Activated CD4-positive, alpha-beta T cell treated with anti-CD3 and anti-CD28 coated beads for 36 hours (primary cell): Measurements from ENCODE around the gene CHRNA9. TPM values are rescaled to one million over a fixed set of nuclear protein-coding genes. Genes with fewer than 3 reads are reported as not detected.

Experiments used
- ATAC-seq: fragments of 200-7000 bp; cut with Tn5 transposase; one replicate; pipeline ENCODE4 v1.10.0; 2021; ENCODE audit warnings: mild to moderate bottlenecking, moderate library complexity
- CTCF ChIA-PET: fragments of 350-600 bp; sonication (Branson Sonifier 250); formaldehyde crosslinking; loops from one replicate; lab custom pipeline; 2021; ENCODE audit warnings: antibody characterized with exemption; lab: Charles Lee
- POLR2A ChIA-PET: fragments of 350-600 bp; sonication (Branson Sonifier 250); formaldehyde crosslinking; loops from one replicate; lab custom pipeline; 2021; ENCODE audit warnings: antibody characterized with exemption, inconsistent platforms; lab: Charles Lee
- DNase-seq: peaks from one replicate; pipeline ENCODE4 v3.0.0-alpha.2; 2020
- H3K27ac Mint-ChIP-seq: one replicate; pipeline ENCODE4 v1.8.0; 2021; ENCODE audit warnings: mixed read lengths
- H3K27me3 Mint-ChIP-seq: one replicate; pipeline ENCODE4 v1.8.0; 2021; ENCODE audit warnings: mixed read lengths
- H3K36me3 Mint-ChIP-seq: one replicate; pipeline ENCODE4 v1.8.0; 2021; ENCODE audit warnings: low read depth, mixed read lengths
- H3K4me1 Mint-ChIP-seq: one replicate; pipeline ENCODE4 v1.8.0; 2021; ENCODE audit warnings: mixed read lengths
- H3K4me3 Mint-ChIP-seq: one replicate; pipeline ENCODE4 v1.8.0; 2021; ENCODE audit warnings: mild to moderate bottlenecking, moderate library complexity, mixed read lengths
- H3K9me3 Mint-ChIP-seq: one replicate; pipeline ENCODE4 v1.8.0; 2021; ENCODE audit warnings: low read depth, mixed read lengths
- intact Hi-C, 2 experiments: fragments of 100-400 bp; cut with DNase I in 1 of 2; cut with micrococcal nuclease in 1 of 2; formaldehyde crosslinking; loops; one replicate each; pipeline versions ENCODE4 v1.14.2 to v1.15.1; 2022 to 2024; cut with DNase I, micrococcal nuclease
- total RNA-seq, 2 experiments: library from RNA; stranded (reverse); gene quantifications; one replicate each; pipeline ENCODE4 v1.2.3, GENCODE V29; 2021

Gene CHRNA9
- total RNA-seq, 2 experiments from 2014 or later = not detected

- Mint-ChIP-seq H3K4me3 (no peak overlapping the region), H3K4me1 (peaks cover 44% of the 10 kb centered on the region), H3K36me3 (no peaks in the 10 kb centered on the region), H3K9me3 (no peaks in the 10 kb centered on the region), H3K27me3 (no peaks in the 10 kb centered on the region), H3K27ac (peak overlapping the region; percentile 3)
- CTCF ChIA-PET = interaction anchor here (0.7 to 1.6 kb wide), 11 partner anchors 12 to 344 kb away, joined by 3 to 7 read pairs (median 4); partner anchors contain the start of gene PDS5A
- no peak for DNase-seq
- no peak for ATAC-seq
- POLR2A ChIA-PET = interaction anchor here (0.5 to 1.1 kb wide), 3 partner anchors 122 to 454 kb away, joined by 3 read pairs; no protein-coding TSS in a partner anchor
- intact Hi-C loops = no loop called here
These were observed 13.4 kb upstream of the CHRNA9 start for GRCh38 chr4:40321574-40322275.

GRCh38 chr4:40322811-40323210, 12.3 kb upstream of the CHRNA9 start:
- Mint-ChIP-seq H3K4me3 (no peak overlapping the region), H3K36me3 (no peaks in the 10 kb centered on the region), H3K27me3 (no peaks in the 10 kb centered on the region), H3K27ac (no peak overlapping the region), H3K4me1 (peaks cover 34% of the 10 kb centered on the region), H3K9me3 (no peaks in the 10 kb centered on the region)
- intact Hi-C loops = no loop called here
- ChIA-PET POLR2A (interaction anchor here (1.1 kb wide), 1 partner anchor 123 kb away, joined by 3 read pairs; no protein-coding TSS in a partner anchor), CTCF (interaction anchor here (0.6 to 1.6 kb wide), 6 partner anchors 13 to 518 kb away, joined by 3 to 6 read pairs (median 4); no protein-coding TSS in a partner anchor)
- DNase-seq (no peak), ATAC-seq (no peak)

- DNase-seq (no peak), ATAC-seq (no peak)
- intact Hi-C loops = loop anchor here (2.0 kb wide), 2 partner anchors 267 to 345 kb away; partner anchors contain the start of gene N4BP2 (in 1 of the 2)
- POLR2A ChIA-PET = no interaction called here
- no peaks in the 10 kb centered on the region for H3K36me3 Mint-ChIP-seq
- CTCF ChIA-PET = interaction anchor here (0.8 to 1.6 kb wide), 5 partner anchors 21 to 129 kb away, joined by 3 to 4 read pairs (median 3); no protein-coding TSS in a partner anchor
- H3K27ac Mint-ChIP-seq = no peak overlapping the region
- peaks cover 1% of the 10 kb centered on the region for H3K27me3 Mint-ChIP-seq
- H3K9me3 Mint-ChIP-seq = no peaks in the 10 kb centered on the region
- H3K4me1 Mint-ChIP-seq = peaks cover 30% of the 10 kb centered on the region
- H3K4me3 Mint-ChIP-seq = no peak overlapping the region
These were observed 11.3 kb upstream of the CHRNA9 start for GRCh38 chr4:40323866-40324265.

- Mint-ChIP-seq H3K9me3 (no peaks in the 10 kb centered on the region), H3K4me1 (peaks cover 27% of the 10 kb centered on the region), H3K36me3 (no peaks in the 10 kb centered on the region), H3K27ac (no peak overlapping the region), H3K4me3 (no peak overlapping the region), H3K27me3 (peaks cover 2% of the 10 kb centered on the region)
- ChIA-PET CTCF (interaction anchor here (0.5 to 4.9 kb wide), 56 partner anchors 9 to 857 kb away, joined by 3 to 42 read pairs (median 4); partner anchors contain the start of genes CHRNA9, N4BP2 and RHOH), POLR2A (interaction anchor here (0.7 to 2.0 kb wide), 4 partner anchors 8 to 273 kb away, joined by 3 to 8 read pairs (median 6); no protein-coding TSS in a partner anchor)
- DNase-seq (peak; percentile 78), ATAC-seq (peak; percentile 98)
- intact Hi-C loops = loop anchor here (1.0 to 2.0 kb wide), 5 partner anchors 16 to 347 kb away; partner anchors contain the start of gene N4BP2 (in 2 of the 2)
These were observed 9.6 kb upstream of the CHRNA9 start for GRCh38 chr4:40325406-40326019.

GRCh38 chr4:40327340-40327739, 7.8 kb upstream of the CHRNA9 start:
- H3K4me1 Mint-ChIP-seq = peaks cover 14% of the 10 kb centered on the region
- ChIA-PET CTCF (interaction anchor here (0.5 to 4.9 kb wide), 6 partner anchors 8 to 683 kb away, joined by 3 to 37 read pairs (median 3); no protein-coding TSS in a partner anchor), POLR2A (no interaction called here)
- no peak overlapping the region for H3K27ac Mint-ChIP-seq
- intact Hi-C loops = no loop called here
- no peaks in the 10 kb centered on the region for H3K9me3 Mint-ChIP-seq
- no peak overlapping the region for H3K4me3 Mint-ChIP-seq
- H3K27me3 Mint-ChIP-seq = peaks cover 2% of the 10 kb centered on the region
- H3K36me3 Mint-ChIP-seq = no peaks in the 10 kb centered on the region
- ATAC-seq = no peak
- DNase-seq = no peak

- Mint-ChIP-seq H3K27ac (no peak overlapping the region), H3K4me3 (no peak overlapping the region), H3K36me3 (no peaks in the 10 kb centered on the region), H3K27me3 (peaks cover 2% of the 10 kb centered on the region), H3K9me3 (no peaks in the 10 kb centered on the region), H3K4me1 (peaks cover 13% of the 10 kb centered on the region)
- no peak for ATAC-seq
- ChIA-PET POLR2A (interaction anchor here (0.6 kb wide), 1 partner anchor 533 kb away, joined by 3 read pairs; no protein-coding TSS in a partner anchor), CTCF (interaction anchor here (1.0 to 4.9 kb wide), 6 partner anchors 10 to 513 kb away, joined by 3 to 37 read pairs (median 4); no protein-coding TSS in a partner anchor)
- intact Hi-C loops = no loop called here
- DNase-seq = no peak
These were observed 6.8 kb upstream of the CHRNA9 start for GRCh38 chr4:40328383-40328782.

GRCh38 chr4:40329805-40330204, 5.3 kb upstream of the CHRNA9 start:
- Mint-ChIP-seq H3K36me3 (no peaks in the 10 kb centered on the region), H3K27me3 (peaks cover 2% of the 10 kb centered on the region), H3K4me1 (peaks cover 7% of the 10 kb centered on the region), H3K9me3 (no peaks in the 10 kb centered on the region), H3K27ac (no peak overlapping the region), H3K4me3 (no peak overlapping the region)
- CTCF ChIA-PET = interaction anchor here (1.4 kb wide), 1 partner anchor 149 kb away, joined by 3 read pairs; no protein-coding TSS in a partner anchor
- DNase-seq = no peak
- POLR2A ChIA-PET = no interaction called here
- intact Hi-C loops = no loop called here
- no peak for ATAC-seq

GRCh38 chr4:40330536-40330935, 4.6 kb upstream of the CHRNA9 start:
- no peak overlapping the region for H3K27ac Mint-ChIP-seq
- ATAC-seq = no peak
- ChIA-PET POLR2A (no interaction called here), CTCF (no interaction called here)
- peaks cover 1% of the 10 kb centered on the region for H3K4me1 Mint-ChIP-seq
- no peaks in the 10 kb centered on the region for H3K36me3 Mint-ChIP-seq
- intact Hi-C loops = no loop called here
- H3K9me3 Mint-ChIP-seq = no peaks in the 10 kb centered on the region
- no peak overlapping the region for H3K4me3 Mint-ChIP-seq
- DNase-seq = no peak
- H3K27me3 Mint-ChIP-seq = peaks cover 2% of the 10 kb centered on the region

GRCh38 chr4:40331101-40331745, 3.9 kb upstream of the CHRNA9 start:
- Mint-ChIP-seq H3K9me3 (no peaks in the 10 kb centered on the region), H3K27ac (no peak overlapping the region), H3K4me1 (no peaks in the 10 kb centered on the region), H3K36me3 (no peaks in the 10 kb centered on the region), H3K4me3 (no peak overlapping the region), H3K27me3 (peaks cover 2% of the 10 kb centered on the region)
- ChIA-PET POLR2A (no interaction called here), CTCF (interaction anchor here (1.1 kb wide), 1 partner anchor 14 kb away, joined by 5 read pairs; no protein-coding TSS in a partner anchor)
- intact Hi-C loops = no loop called here
- no peak for ATAC-seq
- DNase-seq = no peak

- CTCF ChIA-PET = interaction anchor here (1.1 kb wide), 1 partner anchor 15 kb away, joined by 5 read pairs; no protein-coding TSS in a partner anchor
These were observed 3.2 kb upstream of the CHRNA9 start for GRCh38 chr4:40331961-40332360.

More at GRCh38 chr4:40331961-40332360, 3.2 kb upstream of the CHRNA9 start:
- no peak for DNase-seq
- no peaks in the 10 kb centered on the region for H3K36me3 Mint-ChIP-seq
- H3K27me3 Mint-ChIP-seq = peaks cover 2% of the 10 kb centered on the region
- no peak overlapping the region for H3K4me3 Mint-ChIP-seq
- H3K4me1 Mint-ChIP-seq = no peaks in the 10 kb centered on the region
- ATAC-seq = no peak
- POLR2A ChIA-PET = interaction anchor here (0.6 kb wide), 1 partner anchor 1092 kb away, joined by 3 read pairs; no protein-coding TSS in a partner anchor
- no peaks in the 10 kb centered on the region for H3K9me3 Mint-ChIP-seq
- no peak overlapping the region for H3K27ac Mint-ChIP-seq
- intact Hi-C loops = no loop called here
